Loucy (cell line): ENCODE data around the gene TXNRD2.

Experiments used
- CTCF ChIP-seq: fragments of 200-600 bp; sonication (generic); conservative IDR thresholded peaks from 2 replicates; pipeline ENCODE4 v1.5.1; 2014; ENCODE audit warnings: mild to moderate bottlenecking, antibody characterized with exemption, low read length
- EZH2phosphoT487 ChIP-seq: fragments of 200-600 bp; IDR thresholded peaks from 2 replicates; pipeline ENCODE4 v1.6.1; 2018; ENCODE audit warnings: antibody characterized with exemption, mild to moderate bottlenecking, moderate library complexity, borderline replicate concordance

- TF ChIP-seq CTCF, result no peak
- TF ChIP-seq EZH2phosphoT487, result no peak
Observed at GRCh38 chr22:19853879-19854777, 87.5 kb downstream of the TXNRD2 start.
